ENCODE measurements around the gene ATF6.

Gene ATF6

GRCh38 chr1:161899091-161899490, 133.0 kb downstream of the ATF6 start:
- Histone ChIP-seq H3K9me3 (ENCODE audit: control insufficient read depth in 5 of 5, low read length in 5 of 5) (no peaks in the 10 kb centered on the region), H3K9ac (ENCODE audit: low read length in 5 of 5) (no peak overlapping the region), H3K4me3 (ENCODE audit: low read depth in 1 of 5, low read length in 5 of 5) (no peak overlapping the region), H3K36me3 (ENCODE audit: control insufficient read depth in 5 of 5, insufficient read depth in 5 of 5, low read length in 5 of 5) (no peaks in the 10 kb centered on the region), H3K27ac (ENCODE audit: low read depth, low read length) (no peak overlapping the region), H3K27me3 (ENCODE audit: control insufficient read depth in 5 of 5, insufficient read depth in 4 of 5, low read length in 5 of 5) (no peaks in the 10 kb centered on the region), H3K4me1 (ENCODE audit: control insufficient read depth in 5 of 5, insufficient read depth in 5 of 5, low read length in 5 of 5) (peaks cover 0 to 2% (median 0%) of the 10 kb centered on the region in 5 donors)

GRCh38 chr1:161900160-161900559, 134.0 kb downstream of the ATF6 start:
- H3K4me1 ChIP-seq (ENCODE audit: control insufficient read depth in 5 of 5, insufficient read depth in 5 of 5, low read length in 5 of 5) = peaks cover 0 to 2% (median 0%) of the 10 kb centered on the region in 5 donors
- H3K9ac ChIP-seq (ENCODE audit: low read length in 5 of 5) = no peak overlapping the region
- H3K36me3 ChIP-seq (ENCODE audit: control insufficient read depth in 5 of 5, insufficient read depth in 5 of 5, low read length in 5 of 5) = no peaks in the 10 kb centered on the region
- H3K9me3 ChIP-seq (ENCODE audit: control insufficient read depth in 5 of 5, low read length in 5 of 5) = no peaks in the 10 kb centered on the region
- no peaks in the 10 kb centered on the region for H3K27me3 ChIP-seq (ENCODE audit: control insufficient read depth in 5 of 5, insufficient read depth in 4 of 5, low read length in 5 of 5)
- H3K27ac ChIP-seq (ENCODE audit: low read depth, low read length) = no peak overlapping the region
- H3K4me3 ChIP-seq (ENCODE audit: low read depth in 1 of 5, low read length in 5 of 5) = no peak overlapping the region

GRCh38 chr1:161902182-161902581, 136.1 kb downstream of the ATF6 start:
- Histone ChIP-seq H3K9ac (ENCODE audit: low read length in 5 of 5) (no peak overlapping the region), H3K4me3 (ENCODE audit: low read depth in 1 of 5, low read length in 5 of 5) (no peak overlapping the region), H3K27me3 (ENCODE audit: control insufficient read depth in 5 of 5, insufficient read depth in 4 of 5, low read length in 5 of 5) (no peaks in the 10 kb centered on the region), H3K27ac (ENCODE audit: low read depth, low read length) (no peak overlapping the region), H3K4me1 (ENCODE audit: control insufficient read depth in 5 of 5, insufficient read depth in 5 of 5, low read length in 5 of 5) (peaks cover 0 to 2% (median 0%) of the 10 kb centered on the region in 5 donors), H3K36me3 (ENCODE audit: control insufficient read depth in 5 of 5, insufficient read depth in 5 of 5, low read length in 5 of 5) (no peaks in the 10 kb centered on the region), H3K9me3 (ENCODE audit: control insufficient read depth in 5 of 5, low read length in 5 of 5) (no peaks in the 10 kb centered on the region)

- no peaks in the 10 kb centered on the region for H3K36me3 ChIP-seq (ENCODE audit: control insufficient read depth in 5 of 5, insufficient read depth in 5 of 5, low read length in 5 of 5)
- H3K4me1 ChIP-seq (ENCODE audit: control insufficient read depth in 5 of 5, insufficient read depth in 5 of 5, low read length in 5 of 5) = no peaks in the 10 kb centered on the region
- H3K9ac ChIP-seq (ENCODE audit: low read length in 5 of 5) = no peak overlapping the region
- H3K4me3 ChIP-seq (ENCODE audit: low read depth in 1 of 5, low read length in 5 of 5) = no peak overlapping the region
- no peaks in the 10 kb centered on the region for H3K9me3 ChIP-seq (ENCODE audit: control insufficient read depth in 5 of 5, low read length in 5 of 5)
- no peak overlapping the region for H3K27ac ChIP-seq (ENCODE audit: low read depth, low read length)
- no peaks in the 10 kb centered on the region for H3K27me3 ChIP-seq (ENCODE audit: control insufficient read depth in 5 of 5, insufficient read depth in 4 of 5, low read length in 5 of 5)
These were observed 139.3 kb downstream of the ATF6 start for GRCh38 chr1:161905269-161905884.

- Histone ChIP-seq H3K4me1 (ENCODE audit: control insufficient read depth in 5 of 5, insufficient read depth in 5 of 5, low read length in 5 of 5) (peaks cover 0 to 5% (median 0%) of the 10 kb centered on the region in 5 donors), H3K27ac (ENCODE audit: low read depth, low read length) (no peak overlapping the region), H3K36me3 (ENCODE audit: control insufficient read depth in 5 of 5, insufficient read depth in 5 of 5, low read length in 5 of 5) (peaks cover 0 to 3% (median 0%) of the 10 kb centered on the region in 5 donors), H3K9me3 (ENCODE audit: control insufficient read depth in 5 of 5, low read length in 5 of 5) (no peaks in the 10 kb centered on the region), H3K9ac (ENCODE audit: low read length in 5 of 5) (no peak overlapping the region), H3K27me3 (ENCODE audit: control insufficient read depth in 5 of 5, insufficient read depth in 4 of 5, low read length in 5 of 5) (no peaks in the 10 kb centered on the region), H3K4me3 (ENCODE audit: low read depth in 1 of 5, low read length in 5 of 5) (no peak overlapping the region)
These were observed 141.1 kb downstream of the ATF6 start for GRCh38 chr1:161907265-161907664.

GRCh38 chr1:161908264-161908663, 142.1 kb downstream of the ATF6 start:
- H3K9ac ChIP-seq (ENCODE audit: low read length in 5 of 5) = no peak overlapping the region
- no peak overlapping the region for H3K4me3 ChIP-seq (ENCODE audit: low read depth in 1 of 5, low read length in 5 of 5)
- no peaks in the 10 kb centered on the region for H3K9me3 ChIP-seq (ENCODE audit: control insufficient read depth in 5 of 5, low read length in 5 of 5)
- no peaks in the 10 kb centered on the region for H3K27me3 ChIP-seq (ENCODE audit: control insufficient read depth in 5 of 5, insufficient read depth in 4 of 5, low read length in 5 of 5)
- peaks cover 0 to 5% (median 0%) of the 10 kb centered on the region in 5 donors for H3K4me1 ChIP-seq (ENCODE audit: control insufficient read depth in 5 of 5, insufficient read depth in 5 of 5, low read length in 5 of 5)
- H3K36me3 ChIP-seq (ENCODE audit: control insufficient read depth in 5 of 5, insufficient read depth in 5 of 5, low read length in 5 of 5) = peaks cover 0 to 12% (median 4%) of the 10 kb centered on the region in 5 donors
- no peak overlapping the region for H3K27ac ChIP-seq (ENCODE audit: low read depth, low read length)

- H3K27ac ChIP-seq (ENCODE audit: low read depth, low read length) = no peak overlapping the region
- no peaks in the 10 kb centered on the region for H3K27me3 ChIP-seq (ENCODE audit: control insufficient read depth in 5 of 5, insufficient read depth in 4 of 5, low read length in 5 of 5)
- H3K36me3 ChIP-seq (ENCODE audit: control insufficient read depth in 5 of 5, insufficient read depth in 5 of 5, low read length in 5 of 5) = peaks cover 9 to 31% (median 18%) of the 10 kb centered on the region in 5 donors
- H3K4me1 ChIP-seq (ENCODE audit: control insufficient read depth in 5 of 5, insufficient read depth in 5 of 5, low read length in 5 of 5) = peaks cover 0 to 5% (median 0%) of the 10 kb centered on the region in 5 donors
- no peak overlapping the region for H3K9ac ChIP-seq (ENCODE audit: low read length in 5 of 5)
- no peaks in the 10 kb centered on the region for H3K9me3 ChIP-seq (ENCODE audit: control insufficient read depth in 5 of 5, low read length in 5 of 5)
- H3K4me3 ChIP-seq (ENCODE audit: low read depth in 1 of 5, low read length in 5 of 5) = no peak overlapping the region
These were observed 144.5 kb downstream of the ATF6 start for GRCh38 chr1:161910604-161911003.

- Histone ChIP-seq H3K27me3 (ENCODE audit: control insufficient read depth in 5 of 5, insufficient read depth in 4 of 5, low read length in 5 of 5) (no peaks in the 10 kb centered on the region), H3K4me3 (ENCODE audit: low read depth in 1 of 5, low read length in 5 of 5) (no peak overlapping the region), H3K27ac (ENCODE audit: low read depth, low read length) (no peak overlapping the region), H3K36me3 (ENCODE audit: control insufficient read depth in 5 of 5, insufficient read depth in 5 of 5, low read length in 5 of 5) (peaks cover 9 to 34% (median 22%) of the 10 kb centered on the region in 5 donors), H3K4me1 (ENCODE audit: control insufficient read depth in 5 of 5, insufficient read depth in 5 of 5, low read length in 5 of 5) (peaks cover 0 to 5% (median 0%) of the 10 kb centered on the region in 5 donors), H3K9me3 (ENCODE audit: control insufficient read depth in 5 of 5, low read length in 5 of 5) (no peaks in the 10 kb centered on the region), H3K9ac (ENCODE audit: low read length in 5 of 5) (no peak overlapping the region)
These were observed 147.5 kb downstream of the ATF6 start for GRCh38 chr1:161913482-161914140.

GRCh38 chr1:161914595-161914994, 148.5 kb downstream of the ATF6 start:
- peaks cover 0 to 5% (median 0%) of the 10 kb centered on the region in 5 donors for H3K4me1 ChIP-seq (ENCODE audit: control insufficient read depth in 5 of 5, insufficient read depth in 5 of 5, low read length in 5 of 5)
- no peak overlapping the region for H3K27ac ChIP-seq (ENCODE audit: low read depth, low read length)
- no peaks in the 10 kb centered on the region for H3K27me3 ChIP-seq (ENCODE audit: control insufficient read depth in 5 of 5, insufficient read depth in 4 of 5, low read length in 5 of 5)
- H3K9ac ChIP-seq (ENCODE audit: low read length in 5 of 5) = no peak overlapping the region
- peaks cover 9 to 34% (median 22%) of the 10 kb centered on the region in 5 donors for H3K36me3 ChIP-seq (ENCODE audit: control insufficient read depth in 5 of 5, insufficient read depth in 5 of 5, low read length in 5 of 5)
- no peaks in the 10 kb centered on the region for H3K9me3 ChIP-seq (ENCODE audit: control insufficient read depth in 5 of 5, low read length in 5 of 5)
- no peak overlapping the region for H3K4me3 ChIP-seq (ENCODE audit: low read depth in 1 of 5, low read length in 5 of 5)

- Histone ChIP-seq H3K4me1 (ENCODE audit: control insufficient read depth in 5 of 5, insufficient read depth in 5 of 5, low read length in 5 of 5) (peaks cover 0 to 5% (median 0%) of the 10 kb centered on the region in 5 donors), H3K27me3 (ENCODE audit: control insufficient read depth in 5 of 5, insufficient read depth in 4 of 5, low read length in 5 of 5) (no peaks in the 10 kb centered on the region), H3K36me3 (ENCODE audit: control insufficient read depth in 5 of 5, insufficient read depth in 5 of 5, low read length in 5 of 5) (peaks cover 9 to 34% (median 22%) of the 10 kb centered on the region in 5 donors), H3K9ac (ENCODE audit: low read length in 5 of 5) (no peak overlapping the region), H3K9me3 (ENCODE audit: control insufficient read depth in 5 of 5, low read length in 5 of 5) (no peaks in the 10 kb centered on the region), H3K27ac (ENCODE audit: low read depth, low read length) (no peak overlapping the region), H3K4me3 (ENCODE audit: low read depth in 1 of 5, low read length in 5 of 5) (no peak overlapping the region)
These were observed 149.0 kb downstream of the ATF6 start for GRCh38 chr1:161915051-161915503.
